GM10266 (cell line): ENCODE results near the gene SLC23A3.
"Not testable (repeated sequence)": the region's sequence is repeated elsewhere in the genome, so short reads cannot be mapped to it uniquely, and the experiment has no call there.

ENCODE experiments used
- DNase-seq: peaks from one replicate; pipeline ENCODE4 v3.0.0; 2012; ENCODE audit errors: extremely low spot score
- CTCF ChIP-seq: IDR thresholded peaks from 2 replicates; pipeline ENCODE4 v1.5.1; 2012; ENCODE audit warnings: mild to moderate bottlenecking, low read depth; ENCODE audit not compliant: control insufficient read depth, insufficient read depth; ENCODE audit errors: missing control alignments

The SLC23A3 gene

GRCh38 chr2:219207884-219208740 lies 38.3 kb upstream of the SLC23A3 start:
- TF ChIP-seq CTCF = no peak
- no peak for DNase-seq

GRCh38 chr2:219207134-219207883 lies 37.5 kb upstream of the SLC23A3 start:
- DNase-seq = no peak
- TF ChIP-seq CTCF = no peak

- no peak for TF ChIP-seq CTCF
- DNase-seq = peak; percentile 99
Measured at GRCh38 chr2:219206328-219207133, 36.7 kb upstream of the SLC23A3 start, which contains the start of gene ZFAND2B. TSS of gene ZFAND2B (plus strand) at chr2:219206782. CDS start at chr2:219206988, 206 bp downstream.

GRCh38 chr2:219205981-219206327 lies 36.1 kb upstream of the SLC23A3 start:
- no peak for TF ChIP-seq CTCF
- DNase-seq = no peak

GRCh38 chr2:219205165-219205538 lies 35.3 kb upstream of the SLC23A3 start:
- no peak for TF ChIP-seq CTCF
- DNase-seq = no peak

- DNase-seq = no peak
- TF ChIP-seq CTCF = no peak
Measured at GRCh38 chr2:219204425-219205164, 34.8 kb upstream of the SLC23A3 start.

- not testable (repeated sequence) for DNase-seq
Measured at GRCh38 chr2:219201331-219201730, 31.5 kb upstream of the SLC23A3 start.

- DNase-seq = not testable (repeated sequence)
Measured at GRCh38 chr2:219200502-219201326, 30.9 kb upstream of the SLC23A3 start.
